Keratinocyte (primary cell): ENCODE data around the gene CTF1. TPM values are rescaled to one million over a fixed set of nuclear protein-coding genes. Genes with fewer than 3 reads are reported as not detected.

ENCODE experiments used
- DNase-seq: peaks from one replicate; pipeline ENCODE4 v3.0.0-alpha.2; 2011; ENCODE audit warnings: low read depth, missing footprints, low spot score
- FAIRE-seq: peaks from 2 replicates; lab custom pipeline; 2011; peaks lifted over from hg19 to GRCh38; lab: Jason Lieb, UNC
- H2AFZ ChIP-seq: 2 replicates; pipeline ENCODE4 v1.6.0; 2012; ENCODE audit warnings: low read length, control low read depth, inconsistent platforms; ENCODE audit not compliant: control insufficient read depth
- H3K27ac ChIP-seq: 2 replicates; pipeline ENCODE4 v1.5.1; 2011; ENCODE audit warnings: low read length; ENCODE audit not compliant: control insufficient read depth, insufficient read depth
- H3K27me3 ChIP-seq: 3 replicates; pipeline ENCODE4 v1.6.0; 2011; ENCODE audit warnings: low read length; ENCODE audit not compliant: control insufficient read depth, insufficient read depth; ENCODE audit errors: extremely low read depth
- H3K36me3 ChIP-seq, 2 experiments: 2 replicates in 1 of 2; 3 replicates in 1 of 2; pipeline ENCODE4 v1.5.1; 2011; ENCODE audit warnings: low read length in 2 of 2, mild to moderate bottlenecking in 1 of 2; ENCODE audit not compliant: control insufficient read depth in 2 of 2, insufficient read depth in 2 of 2; ENCODE audit errors: extremely low read depth in 1 of 2
- H3K4me1 ChIP-seq: 3 replicates; pipeline ENCODE4 v1.5.1; 2011; ENCODE audit warnings: low read length; ENCODE audit not compliant: control insufficient read depth, insufficient read depth; ENCODE audit errors: extremely low read depth
- H3K4me2 ChIP-seq: 3 replicates; pipeline ENCODE4 v1.6.0; 2011; ENCODE audit warnings: low read depth, low read length; ENCODE audit not compliant: control insufficient read depth, insufficient read depth; ENCODE audit errors: extremely low read depth
- H3K4me3 ChIP-seq, 3 experiments: fragments of 200-600 bp in 1 of 3; sonication (generic) in 1 of 3; 2 replicates in 2 of 3; 3 replicates in 1 of 3; pipeline ENCODE4 v1.5.1; 2011 to 2016; ENCODE audit warnings: low read length in 3 of 3, mild to moderate bottlenecking in 3 of 3, control low read depth in 2 of 3, inconsistent platforms in 1 of 3, low read depth in 1 of 3, mixed read lengths in 1 of 3, mixed run types in 1 of 3, moderate library complexity in 1 of 3; ENCODE audit not compliant: control insufficient read depth in 2 of 3, insufficient read depth in 2 of 3; ENCODE audit errors: extremely low read depth in 1 of 3
- H3K79me2 ChIP-seq: 2 replicates; pipeline ENCODE4 v1.6.0; 2012; ENCODE audit warnings: low read length; ENCODE audit not compliant: control insufficient read depth, insufficient read depth
- H3K9ac ChIP-seq: 3 replicates; pipeline ENCODE4 v1.6.0; 2011; ENCODE audit warnings: low read length; ENCODE audit not compliant: control insufficient read depth, insufficient read depth; ENCODE audit errors: extremely low read depth
- H3K9me1 ChIP-seq: 3 replicates; pipeline ENCODE4 v1.6.0; 2011; ENCODE audit warnings: low read length; ENCODE audit not compliant: control insufficient read depth, insufficient read depth; ENCODE audit errors: extremely low read depth
- H3K9me3 ChIP-seq: 2 replicates; pipeline ENCODE4 v1.5.1; 2012; ENCODE audit warnings: low read depth, low read length; ENCODE audit not compliant: control insufficient read depth
- H4K20me1 ChIP-seq: 3 replicates; pipeline ENCODE4 v1.6.0; 2011; ENCODE audit warnings: low read length; ENCODE audit not compliant: control insufficient read depth, insufficient read depth; ENCODE audit errors: extremely low read depth
- EZH2 ChIP-seq: IDR thresholded peaks from one replicate; pipeline ENCODE4 v1.6.1; 2012; ENCODE audit warnings: inconsistent platforms, mild to moderate bottlenecking, low read length, moderate library complexity
- dilution Hi-C: fragments of 300-500 bp; cut with MboI; formaldehyde crosslinking; loops from one replicate; pipeline ENCODE4 v1.7.0; 2020; ENCODE audit warnings: low sequenced_read_pairs; ENCODE audit not compliant: extremely low pct_ligation_motif_present
- polyA plus RNA-seq, 5 experiments: library from polyadenylated mRNA; depleted of rRNA in 3 of 5; stranded (reverse) in 3 of 5; stranded (forward) in 1 of 5; unstranded in 1 of 5; fragments of >200 nt; gene quantifications; 1 replicate in 1 of 5; 2 replicates in 3 of 5; 3 replicates in 1 of 5; pipeline versions ENCODE4 v1.2.1 to v1.2.3, GENCODE V29; 2011 to 2012; ENCODE audit warnings: missing spikeins in 2 of 5, low read depth in 1 of 5, low replicate concordance in 1 of 5
- TF ChIP-seq, protein P1 (sequence below), 3 experiments: IDR thresholded peaks in 1 of 3; conservative IDR thresholded peaks in 1 of 3; optimal IDR thresholded peaks in 1 of 3; 2 replicates in 2 of 3; 3 replicates in 1 of 3; pipeline versions ENCODE3 to v1.5.1; 2011; ENCODE audit warnings: low read length in 3 of 3, mild to moderate bottlenecking in 3 of 3, moderate library complexity in 2 of 3, control low read depth in 1 of 3, inconsistent platforms in 1 of 3; ENCODE audit not compliant: insufficient read depth in 2 of 3; ENCODE audit errors: extremely low read depth in 1 of 3

The CTF1 gene
- polyA plus RNA-seq, 1 donor (not counting 4 experiments of a cell fraction or from before 2014, with no cell fraction given) = 2.1 TPM

DNA sequence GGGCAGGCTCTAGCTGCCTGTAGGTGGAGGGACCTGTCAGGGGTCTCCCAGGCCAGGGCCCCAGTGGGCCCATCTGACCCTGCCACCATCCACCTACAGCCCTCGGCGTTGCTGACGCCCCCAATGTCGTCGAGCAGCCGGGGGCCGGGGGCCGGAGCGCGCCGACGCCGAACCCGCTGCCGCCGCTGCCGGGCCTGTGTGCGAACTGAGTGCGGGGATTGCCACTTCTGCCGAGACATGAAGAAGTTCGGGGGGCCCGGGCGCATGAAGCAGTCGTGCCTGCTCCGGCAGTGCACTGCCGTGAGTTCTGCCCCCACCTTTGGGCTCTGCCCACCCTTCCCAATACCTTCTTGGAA is 29.2 kb downstream of the CTF1 start:
- no peak overlapping the region for H2AFZ ChIP-seq
- H3K36me3 ChIP-seq = peaks cover 4 to 15% of the 10 kb centered on the region in 2 experiments
- no peaks in the 10 kb centered on the region for H3K9me3 ChIP-seq
- H3K4me1 ChIP-seq = peaks cover 27% of the 10 kb centered on the region
- FAIRE-seq = no peak
- no peaks in the 10 kb centered on the region for H4K20me1 ChIP-seq
- no peaks in the 10 kb centered on the region for H3K9me1 ChIP-seq
- peaks cover 20% of the 10 kb centered on the region for H3K79me2 ChIP-seq
- peak overlapping the region; percentile 94 for H3K4me2 ChIP-seq
- TF ChIP-seq EZH2 = no peak
- H3K9ac ChIP-seq = no peak overlapping the region
- H3K27ac ChIP-seq = no peak overlapping the region
- no peak overlapping the region for H3K4me3 ChIP-seq
- DNase-seq = no peak
- dilution Hi-C loops = no loop called here
- no peaks in the 10 kb centered on the region for H3K27me3 ChIP-seq

DNA sequence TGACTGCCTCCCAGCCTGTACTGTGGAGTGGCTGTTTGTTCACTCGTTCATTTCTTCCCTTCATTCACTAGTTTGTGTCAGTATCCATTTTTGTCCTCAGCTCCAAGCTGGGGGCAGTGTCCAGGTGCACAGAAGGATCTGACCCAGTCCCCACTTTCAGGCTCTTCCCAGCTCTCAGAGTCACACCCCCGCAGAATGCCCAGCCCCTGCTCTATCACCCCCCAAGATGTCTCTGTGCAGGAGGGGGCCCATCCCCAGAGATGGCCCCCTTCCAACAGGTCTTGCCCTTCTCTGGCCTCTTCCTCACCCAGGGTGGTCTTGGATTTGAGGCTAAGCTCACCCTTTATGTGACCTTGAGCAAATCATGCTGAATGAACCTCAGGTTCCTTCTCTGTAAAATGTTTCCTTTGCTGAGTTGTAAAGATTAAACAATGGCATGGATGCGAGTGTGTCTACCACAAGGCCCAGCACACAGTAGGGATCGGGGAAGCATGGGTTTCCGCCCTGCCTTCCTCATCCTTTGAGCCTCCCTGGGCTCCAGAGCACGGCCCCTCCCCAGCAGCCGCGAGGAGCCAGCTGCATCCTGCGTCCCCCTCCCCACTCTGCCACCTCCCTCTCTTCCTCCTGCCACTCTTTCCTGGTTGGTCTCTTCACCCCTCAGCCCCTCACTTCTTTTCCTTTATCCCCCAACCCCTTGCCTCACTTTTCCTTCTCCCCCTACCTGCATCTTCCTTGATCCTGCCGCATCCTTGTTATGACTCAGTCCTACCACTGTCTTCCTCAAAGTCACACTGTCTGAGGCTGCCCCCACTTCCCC is 29.8 kb downstream of the CTF1 start:
- Histone ChIP-seq H3K4me1 (peaks cover 27% of the 10 kb centered on the region), H3K79me2 (peaks cover 20% of the 10 kb centered on the region), H3K4me3 (no peak overlapping the region), H3K9me3 (no peaks in the 10 kb centered on the region), H3K36me3 (peaks cover 6 to 17% of the 10 kb centered on the region in 2 experiments), H3K9me1 (no peaks in the 10 kb centered on the region), H3K27me3 (no peaks in the 10 kb centered on the region), H3K27ac (no peak overlapping the region), H4K20me1 (no peaks in the 10 kb centered on the region), H3K4me2 (peak overlapping the region; percentile 10), H3K9ac (no peak overlapping the region), H2AFZ (no peak overlapping the region)
- dilution Hi-C loops = no loop called here
- DNase-seq (no peak), FAIRE-seq (no peak)
- TF ChIP-seq, protein P1, sequence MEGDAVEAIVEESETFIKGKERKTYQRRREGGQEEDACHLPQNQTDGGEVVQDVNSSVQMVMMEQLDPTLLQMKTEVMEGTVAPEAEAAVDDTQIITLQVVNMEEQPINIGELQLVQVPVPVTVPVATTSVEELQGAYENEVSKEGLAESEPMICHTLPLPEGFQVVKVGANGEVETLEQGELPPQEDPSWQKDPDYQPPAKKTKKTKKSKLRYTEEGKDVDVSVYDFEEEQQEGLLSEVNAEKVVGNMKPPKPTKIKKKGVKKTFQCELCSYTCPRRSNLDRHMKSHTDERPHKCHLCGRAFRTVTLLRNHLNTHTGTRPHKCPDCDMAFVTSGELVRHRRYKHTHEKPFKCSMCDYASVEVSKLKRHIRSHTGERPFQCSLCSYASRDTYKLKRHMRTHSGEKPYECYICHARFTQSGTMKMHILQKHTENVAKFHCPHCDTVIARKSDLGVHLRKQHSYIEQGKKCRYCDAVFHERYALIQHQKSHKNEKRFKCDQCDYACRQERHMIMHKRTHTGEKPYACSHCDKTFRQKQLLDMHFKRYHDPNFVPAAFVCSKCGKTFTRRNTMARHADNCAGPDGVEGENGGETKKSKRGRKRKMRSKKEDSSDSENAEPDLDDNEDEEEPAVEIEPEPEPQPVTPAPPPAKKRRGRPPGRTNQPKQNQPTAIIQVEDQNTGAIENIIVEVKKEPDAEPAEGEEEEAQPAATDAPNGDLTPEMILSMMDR (optimal IDR thresholded peaks at IDR 0.05 in 1 of 3, IDR thresholded peaks at IDR 0.05 in 1 of 3, conservative IDR thresholded peaks at IDR 0.05 in 1 of 3; ENCODE audit: extremely low read depth in 1 of 3, insufficient read depth in 2 of 3, low read length in 3 of 3) = no peak
- no peak for TF ChIP-seq EZH2
